SK-N-SH (cell line): Measurements from ENCODE around the gene TNPO2. TPM values are rescaled to one million over a fixed set of nuclear protein-coding genes. Genes with fewer than 3 reads are reported as not detected.

Experiments
- CTCF ChIA-PET: fragments of 300-600, 350-600 bp; formaldehyde crosslinking; extraction: SDS; loops from one replicate; lab custom pipeline; 2021; lab: Yijun Ruan, JAX
- POLR2A ChIA-PET: fragments of 350-600 bp; sonication (Branson Sonifier 250); formaldehyde crosslinking; extraction: SDS; loops from one replicate; lab custom pipeline; 2020; ENCODE audit warnings: antibody characterized with exemption, inconsistent platforms; lab: Yijun Ruan, JAX
- DNase-seq: peaks from one replicate; pipeline ENCODE4 v3.0.0; 2012
- H2AFZ ChIP-seq: fragments of 200-600 bp; sonication (generic); 2 replicates; pipeline ENCODE4 v1.8.1; 2016; ENCODE audit warnings: antibody characterized with exemption, mild to moderate bottlenecking, low read depth
- H3F3A ChIP-seq: fragments of 200-600 bp; sonication (generic); replicated peaks from 2 replicates; pipeline ENCODE3; 2016; ENCODE audit warnings: antibody characterized with exemption, mild to moderate bottlenecking; ENCODE audit not compliant: insufficient read depth
- H3K27ac ChIP-seq, 2 experiments: fragments of 200-500 bp in 1 of 2; fragments of 200-600 bp in 1 of 2; sonication (Bioruptor generic) in 1 of 2; sonication (generic), shearing (Covaris generic) in 1 of 2; 2 replicates each; pipeline versions ENCODE4 v1.5.1 to v1.6.1; 2014 to 2016; ENCODE audit warnings: low read depth in 2 of 2, inconsistent platforms in 1 of 2, low read length in 1 of 2, mild to moderate bottlenecking in 1 of 2, mixed read lengths in 1 of 2
- H3K27me3 ChIP-seq: fragments of 200-600 bp; sonication (generic), shearing (Covaris generic); 2 replicates; pipeline ENCODE4 v1.6.1; 2016; ENCODE audit warnings: mixed run types; ENCODE audit not compliant: insufficient read depth
- H3K36me3 ChIP-seq, 2 experiments: fragments of 200-500 bp in 1 of 2; fragments of 200-600 bp in 1 of 2; sonication (Bioruptor generic) in 1 of 2; sonication (generic) in 1 of 2; replicated peaks in 1 of 2; 2 replicates each; pipeline versions ENCODE3 to v1.5.1; 2014 to 2016; ENCODE audit warnings: low read length in 1 of 2, mild to moderate bottlenecking in 1 of 2; ENCODE audit not compliant: insufficient read depth in 2 of 2, control insufficient read depth in 1 of 2
- H3K4me1 ChIP-seq, 2 experiments: fragments of 200-500 bp in 1 of 2; fragments of 200-600 bp in 1 of 2; sonication (Bioruptor generic) in 1 of 2; sonication (generic), shearing (Covaris generic) in 1 of 2; 2 replicates each; pipeline versions ENCODE4 v1.5.1 to v1.6.1; 2014 to 2016; ENCODE audit warnings: low read depth in 1 of 2, low read length in 1 of 2, mixed run types in 1 of 2; ENCODE audit not compliant: insufficient read depth in 2 of 2, control insufficient read depth in 1 of 2
- H3K4me2 ChIP-seq: fragments of 200-600 bp; sonication (generic), shearing (Covaris generic); 2 replicates; pipeline ENCODE4 v1.6.1; 2017; ENCODE audit warnings: mixed run types
- H3K4me3 ChIP-seq, 2 experiments: fragments of 200-500 bp in 1 of 2; fragments of 200-600 bp in 1 of 2; sonication (Bioruptor generic) in 1 of 2; sonication (generic), shearing (Covaris generic) in 1 of 2; 2 replicates each; pipeline versions ENCODE4 v1.5.1 to v1.8.1; 2014 to 2016; ENCODE audit warnings: low read depth in 2 of 2, inconsistent platforms in 1 of 2, low read length in 1 of 2, mild to moderate bottlenecking in 1 of 2, mixed read lengths in 1 of 2, moderate library complexity in 1 of 2
- H3K79me2 ChIP-seq: fragments of 200-600 bp; sonication (generic); 2 replicates; pipeline ENCODE4 v1.8.1; 2017; ENCODE audit warnings: mild to moderate bottlenecking; ENCODE audit not compliant: insufficient read depth
- H3K9ac ChIP-seq: fragments of 200-600 bp; sonication (generic); 2 replicates; pipeline ENCODE4 v1.6.1; 2017; ENCODE audit warnings: mixed run types
- H3K9me2 ChIP-seq: fragments of 200-600 bp; sonication (generic); 2 replicates; pipeline ENCODE4 v1.6.1; 2017; ENCODE audit warnings: mixed run types
- H3K9me3 ChIP-seq: fragments of 200-600 bp; sonication (generic); 2 replicates; pipeline ENCODE4 v1.6.1; 2017; ENCODE audit warnings: mixed run types, mild to moderate bottlenecking, moderate library complexity
- H4K20me1 ChIP-seq: fragments of 200-600 bp; sonication (generic); 2 replicates; pipeline ENCODE4 v1.6.1; 2017; ENCODE audit warnings: mild to moderate bottlenecking, mixed run types; ENCODE audit not compliant: insufficient read depth
- CTCF ChIP-seq: fragments of 200-600 bp; sonication (generic); IDR thresholded peaks from 2 replicates; pipeline ENCODE4 v1.6.1; 2017; ENCODE audit warnings: antibody characterized with exemption, mild to moderate bottlenecking, moderate library complexity
- ELF1 ChIP-seq: IDR thresholded peaks from 2 replicates; pipeline ENCODE4 v1.4.0; 2012
- EP300 ChIP-seq, 2 experiments: IDR thresholded peaks; 2 replicates each; pipeline versions ENCODE4 v1.4.0 to v1.6.1; 2012; ENCODE audit warnings: borderline replicate concordance in 1 of 2, low read depth in 1 of 2, low read length in 1 of 2
- EZH2phosphoT487 ChIP-seq: fragments of 200-600 bp; sonication (generic); IDR thresholded peaks from 2 replicates; pipeline ENCODE4 v1.6.1; 2017; ENCODE audit warnings: low read depth, mixed run types, mild to moderate bottlenecking, antibody characterized with exemption, moderate library complexity, borderline replicate concordance
- FOSL2 ChIP-seq: IDR thresholded peaks from 2 replicates; pipeline ENCODE4 v1.4.0; 2012; ENCODE audit warnings: low read depth, mild to moderate bottlenecking, moderate library complexity, borderline replicate concordance
- FOXM1 ChIP-seq: IDR thresholded peaks from 2 replicates; pipeline ENCODE4 v1.4.0; 2012; ENCODE audit warnings: low read depth, mild to moderate bottlenecking
- IRF3 ChIP-seq: fragments of 150-350 bp; IDR thresholded peaks from 2 replicates; pipeline ENCODE4 v1.6.1; 2016; ENCODE audit warnings: mild to moderate bottlenecking, low read depth, low read length
- NRF1 ChIP-seq: IDR thresholded peaks from 2 replicates; pipeline ENCODE4 v1.6.1; 2012; ENCODE audit warnings: low read depth, mild to moderate bottlenecking, low read length
- POLR2AphosphoS5 ChIP-seq: IDR thresholded peaks from 2 replicates; pipeline ENCODE4 v1.6.1; 2012; ENCODE audit warnings: low read depth, low read length
- SIN3A ChIP-seq: IDR thresholded peaks from 2 replicates; pipeline ENCODE4 v1.6.1; 2012; ENCODE audit warnings: low read depth, mild to moderate bottlenecking, low read length, moderate library complexity, borderline replicate concordance
- SMC3 ChIP-seq: IDR thresholded peaks from 2 replicates; pipeline ENCODE4 v1.6.1; 2012; ENCODE audit warnings: low read depth, low read length, improper control_type of control experiment
- TAF1 ChIP-seq: IDR thresholded peaks from 2 replicates; pipeline ENCODE4 v1.6.1; 2012; ENCODE audit warnings: low read depth, mild to moderate bottlenecking, low read length, moderate library complexity, borderline replicate concordance
- TEAD4 ChIP-seq: IDR thresholded peaks from 2 replicates; pipeline ENCODE4 v1.4.0; 2012; ENCODE audit warnings: mild to moderate bottlenecking, borderline replicate concordance; ENCODE audit not compliant: insufficient read depth
- USF2 ChIP-seq: fragments of 150-350 bp; IDR thresholded peaks from 2 replicates; pipeline ENCODE4 v1.6.1; 2017; ENCODE audit warnings: antibody characterized with exemption, low read length, low read depth, borderline replicate concordance
- WGBS: methylation state at CpG from one replicate; pipeline ENCODE4 v1.1.6; 2017; ENCODE audit warnings: low lambda C conversion rate; 5-methylcytosine and 5-hydroxymethylcytosine counted together
- polyA plus RNA-seq, 3 experiments: library from polyadenylated mRNA; depleted of rRNA; stranded (reverse); fragments of >200 nt; gene quantifications; 2 replicates each; pipeline ENCODE4 v1.2.3, GENCODE V29; 2012

TNPO2 gene
- polyA plus RNA-seq, 1 of the 3 experiments (the other 2 are of a cell fraction), result 82.4 TPM

GRCh38 chr19:12692960-12693359, 30.8 kb downstream of the TNPO2 start:
- H3F3A ChIP-seq, result peaks cover 13% of the 10 kb centered on the region
- peaks cover 0 to 4% of the 10 kb centered on the region in 2 experiments for H3K36me3 ChIP-seq
- no peak overlapping the region for H2AFZ ChIP-seq
- H3K27me3 ChIP-seq, result no peaks in the 10 kb centered on the region
- no peaks in the 10 kb centered on the region for H3K9me3 ChIP-seq
- no peak overlapping the region for H3K4me3 ChIP-seq
- H3K9ac ChIP-seq, result no peak overlapping the region
- no peak overlapping the region for H3K27ac ChIP-seq
- no peak for DNase-seq
- H3K4me1 ChIP-seq, result peaks cover 0 to 16% of the 10 kb centered on the region in 2 experiments; a peak in 2 of 4 replicates
- H3K79me2 ChIP-seq, result no peaks in the 10 kb centered on the region; the same call in 1 of the 2 replicates
- CTCF ChIA-PET, result no interaction called here
- no peaks in the 10 kb centered on the region for H3K9me2 ChIP-seq
- TF ChIP-seq ELF1 (no peak), USF2 (no peak), IRF3 (no peak), TAF1 (no peak), FOXM1 (no peak), POLR2AphosphoS5 (no peak), SIN3A (no peak), SMC3 (no peak), FOSL2 (no peak), CTCF (no peak)
- POLR2A ChIA-PET, result no interaction called here
- H4K20me1 ChIP-seq, result no peaks in the 10 kb centered on the region
- H3K4me2 ChIP-seq, result no peak overlapping the region
- WGBS, result 90% methylated on average over 2 of the region's 5 CpGs

GRCh38 chr19:12689581-12690216, 34.0 kb downstream of the TNPO2 start:
- TF ChIP-seq EZH2phosphoT487, result no peak
- TF ChIP-seq TEAD4, result no peak
- no peak for TF ChIP-seq NRF1
- no peak for TF ChIP-seq TAF1
- no peak for TF ChIP-seq EP300 (IDR thresholded peaks at IDR 0.05; ENCODE audit: borderline replicate concordance in 1 of 2, low read depth in 1 of 2, low read length in 1 of 2)
- no peak for TF ChIP-seq SIN3A
- ChIA-PET CTCF (interaction anchor here (1.5 kb wide), 1 partner anchor 13 kb away, joined by 4 read pairs; no protein-coding TSS in a partner anchor), POLR2A (no interaction called here)
- Histone ChIP-seq H4K20me1 (no peaks in the 10 kb centered on the region), H3F3A (peaks cover 4% of the 10 kb centered on the region), H3K79me2 (no peaks in the 10 kb centered on the region), H3K4me3 (no peak overlapping the region), H3K4me2 (no peak overlapping the region), H3K9me2 (no peaks in the 10 kb centered on the region), H2AFZ (no peak overlapping the region), H3K27ac (no peak overlapping the region), H3K27me3 (no peaks in the 10 kb centered on the region), H3K9me3 (no peaks in the 10 kb centered on the region), H3K9ac (no peak overlapping the region), H3K36me3 (peaks cover 0 to 3% of the 10 kb centered on the region in 2 experiments), H3K4me1 (peaks cover 0 to under 1% of the 10 kb centered on the region in 2 experiments; a peak in 1 of 4 replicates)
- 100% methylated on average over 6 of the region's 26 CpGs for WGBS
- DNase-seq, result no peak
